GM23338 (cell line): ENCODE results near the gene PAX5. TPM values are rescaled to one million over a fixed set of nuclear protein-coding genes. Genes with fewer than 3 reads are reported as not detected.

ENCODE experiments used
- ATAC-seq: fragments of 200-7000 bp; cut with Tn5 transposase; 3 replicates; pipeline ENCODE4 v1.9.1; 2020
- DNase-seq: peaks from one replicate; pipeline ENCODE4 v3.0.0-alpha.2; 2015; ENCODE audit warnings: low spot score
- H2AFZ ChIP-seq: fragments of 200-600 bp; sonication (generic); 2 replicates; pipeline ENCODE4 v1.8.0; 2016; ENCODE audit warnings: antibody characterized with exemption, mild to moderate bottlenecking, moderate library complexity
- H3F3A ChIP-seq: fragments of 200-600 bp; sonication (generic); replicated peaks from 2 replicates; pipeline ENCODE4 v1.8.0; 2017; ENCODE audit warnings: antibody characterized with exemption, mixed run types, low read depth
- H3K27ac ChIP-seq: fragments of 200-600 bp; sonication (generic); 2 replicates; pipeline ENCODE4 v1.6.1; 2016; ENCODE audit warnings: low read depth
- H3K27me3 ChIP-seq: fragments of 200-600 bp; sonication (generic); 2 replicates; pipeline ENCODE4 v1.8.0; 2016; ENCODE audit warnings: mild to moderate bottlenecking, mixed run types, moderate library complexity; ENCODE audit not compliant: insufficient read depth
- H3K36me3 ChIP-seq: fragments of 200-600 bp; sonication (generic); 2 replicates; pipeline ENCODE4 v1.8.0; 2016; ENCODE audit warnings: mild to moderate bottlenecking; ENCODE audit not compliant: insufficient read depth
- H3K4me1 ChIP-seq: fragments of 200-600 bp; sonication (generic); 2 replicates; pipeline ENCODE4 v1.8.0; 2016; ENCODE audit warnings: mild to moderate bottlenecking, moderate library complexity; ENCODE audit not compliant: insufficient read depth
- H3K4me2 ChIP-seq: fragments of 200-600 bp; sonication (generic); 2 replicates; pipeline ENCODE4 v1.7.1; 2017; ENCODE audit warnings: mixed run types
- H3K4me3 ChIP-seq: fragments of 200-600 bp; sonication (generic); 2 replicates; pipeline ENCODE4 v1.6.1; 2016; ENCODE audit warnings: mixed run types
- H3K79me2 ChIP-seq: fragments of 200-600 bp; sonication (generic); replicated peaks from 2 replicates; pipeline ENCODE4 v1.8.0; 2017; ENCODE audit warnings: mild to moderate bottlenecking; ENCODE audit not compliant: insufficient read depth
- H3K9me2 ChIP-seq: fragments of 200-600 bp; sonication (generic); 2 replicates; pipeline ENCODE4 v1.8.0; 2017; ENCODE audit not compliant: insufficient read depth
- H4K20me1 ChIP-seq: fragments of 200-600 bp; sonication (generic); replicated peaks from 2 replicates; pipeline ENCODE4 v1.8.0; 2017; ENCODE audit warnings: mild to moderate bottlenecking; ENCODE audit not compliant: insufficient read depth
- H3K27ac Mint-ChIP-seq: 2 replicates; pipeline ENCODE4 v1.8.0; 2020; ENCODE audit warnings: inconsistent platforms, mild to moderate bottlenecking, moderate library complexity, mixed read lengths
- H3K27me3 Mint-ChIP-seq: 3 replicates; pipeline ENCODE4 v1.8.0; 2022; ENCODE audit warnings: low read depth, mild to moderate bottlenecking, moderate library complexity, mixed read lengths, inconsistent platforms; ENCODE audit not compliant: insufficient read depth, poor library complexity
- H3K36me3 Mint-ChIP-seq: 3 replicates; pipeline ENCODE4 v1.8.0; 2021; ENCODE audit warnings: low read depth, mild to moderate bottlenecking, inconsistent platforms, moderate library complexity, mixed read lengths
- H3K4me1 Mint-ChIP-seq: 3 replicates; pipeline ENCODE4 v1.8.0; 2020; ENCODE audit warnings: mild to moderate bottlenecking, inconsistent platforms, mixed read lengths
- H3K4me3 Mint-ChIP-seq: 3 replicates; pipeline ENCODE4 v1.8.0; 2021; ENCODE audit warnings: moderate library complexity, mild to moderate bottlenecking, inconsistent platforms, mixed read lengths
- H3K9me3 Mint-ChIP-seq: 3 replicates; pipeline ENCODE4 v1.8.0; 2020; ENCODE audit warnings: moderate library complexity, mild to moderate bottlenecking, inconsistent platforms, mixed read lengths
- CTCF ChIP-seq, 2 experiments: fragments of 200-600 bp in 1 of 2; sonication (generic) in 1 of 2; conservative IDR thresholded peaks; 2 replicates each; pipeline versions ENCODE4 v1.5.1 to v1.6.1; 2016 to 2017; ENCODE audit warnings: antibody characterized with exemption in 2 of 2, low read depth in 2 of 2, mild to moderate bottlenecking in 2 of 2, moderate library complexity in 1 of 2
- EZH2 ChIP-seq: fragments of 200-600 bp; sonication (generic); IDR thresholded peaks from one replicate; pipeline ENCODE4 v1.8.0; 2017; ENCODE audit warnings: antibody characterized with exemption, mild to moderate bottlenecking, low read depth; ENCODE audit not compliant: unreplicated experiment
- JUNB ChIP-seq: IDR thresholded peaks from one replicate; pipeline ENCODE4 v1.6.1; 2016; ENCODE audit warnings: antibody characterized with exemption; ENCODE audit not compliant: unreplicated experiment
- POLR2AphosphoS5 ChIP-seq: IDR thresholded peaks from 2 replicates; pipeline ENCODE4 v1.6.1; 2016; ENCODE audit warnings: antibody characterized with exemption, low read depth
- REST ChIP-seq: IDR thresholded peaks from one replicate; pipeline ENCODE4 v1.6.1; 2018; ENCODE audit warnings: antibody characterized with exemption; ENCODE audit not compliant: unreplicated experiment
- ZNF331 ChIP-seq: fragments of 250-450 bp; sonication (Bioruptor Pico); IDR thresholded peaks from 2 replicates; pipeline ENCODE4 v1.5.0; 2020; ENCODE audit warnings: low read depth, mild to moderate bottlenecking, moderate library complexity
- ZNF462 ChIP-seq: fragments of 250-450 bp; sonication (Bioruptor Pico); IDR thresholded peaks from 2 replicates; pipeline ENCODE4 v1.5.0; 2020; ENCODE audit warnings: mild to moderate bottlenecking, moderate library complexity
- polyA plus RNA-seq: library from polyadenylated mRNA; unstranded; fragments of >200 nt; fragmentation: Nextera tagmentation; extraction: Ambion mirVana; gene quantifications from 2 replicates; pipeline ENCODE4 v1.2.1, GENCODE V29; 2016
- total RNA-seq: library from RNA; depleted of rRNA; stranded (reverse); fragments of >200 nt; shearing (Covaris generic); gene quantifications from 2 replicates; pipeline ENCODE4 v1.2.3, GENCODE V29; 2014

PAX5 gene
- total and polyA plus RNA-seq, 2 experiments from 2014 or later, result 0.17 to 0.60 TPM

- Mint-ChIP-seq H3K9me3 (peaks cover 9% of the 10 kb centered on the region; the same call in 2 of the 3 replicates), H3K4me1 (peaks cover 33% of the 10 kb centered on the region), H3K4me3 (no peak overlapping the region), H3K27me3 (peaks cover 98% of the 10 kb centered on the region), H3K36me3 (peaks cover 6% of the 10 kb centered on the region; the same call in 2 of the 3 replicates), H3K27ac (no peak overlapping the region)
- peaks cover 98% of the 10 kb centered on the region for H3K27me3 ChIP-seq
- H4K20me1 ChIP-seq, result peaks cover 11% of the 10 kb centered on the region
- H3K79me2 ChIP-seq, result no peaks in the 10 kb centered on the region
- no peaks in the 10 kb centered on the region for H3K9me2 ChIP-seq
- peaks cover 36% of the 10 kb centered on the region for H3F3A ChIP-seq
- DNase-seq, result peak; percentile 50
- peaks cover 46% of the 10 kb centered on the region for H3K4me1 ChIP-seq
- no peak for ATAC-seq
- no peak overlapping the region for H3K27ac ChIP-seq
- H2AFZ ChIP-seq, result no peak overlapping the region
- TF ChIP-seq JUNB (no peak), REST (no peak), ZNF331 (CRISPR knock-in tag) (no peak), ZNF462 (no peak), CTCF (conservative IDR thresholded peaks at IDR 0.05; ENCODE audit: low read depth in 2 of 2) (no peak), POLR2AphosphoS5 (no peak), EZH2 (no peak)
- H3K4me2 ChIP-seq, result no peak overlapping the region
- H3K36me3 ChIP-seq, result no peaks in the 10 kb centered on the region; the same call in 1 of the 2 replicates
- H3K4me3 ChIP-seq, result no peak overlapping the region
These were observed 2.2 kb downstream of the PAX5 start for GRCh38 chr9:37031902-37032301.
